OCI-LY7 (cell line): ENCODE data around the gene GPRC6A.
"Not testable (repeated sequence)": the region's sequence is repeated elsewhere in the genome, so short reads cannot be mapped to it uniquely, and the experiment has no call there.

Experiments used
- CTCF ChIP-seq: fragments of 200-600 bp; sonication (generic); conservative IDR thresholded peaks from 2 replicates; pipeline ENCODE4 v1.5.1; 2014; ENCODE audit warnings: mild to moderate bottlenecking, antibody characterized with exemption, low read length, moderate library complexity, mixed read lengths
- EZH2phosphoT487 ChIP-seq: fragments of 200-600 bp; sonication (generic); IDR thresholded peaks from 2 replicates; pipeline ENCODE4 v1.6.1; 2018; ENCODE audit warnings: low read depth, borderline replicate concordance, mild to moderate bottlenecking, mixed run types, antibody characterized with exemption, low read length, moderate library complexity, mixed read lengths

GRCh38 chr6:116816336-116816735 lies 12.5 kb downstream of the GPRC6A start:
- TF ChIP-seq CTCF, EZH2phosphoT487: not testable (repeated sequence)
